ENCODE data around the gene UBP1.
"Not testable (repeated sequence)": the region's sequence is repeated elsewhere in the genome, so short reads cannot be mapped to it uniquely, and the experiment has no call there.

Gene UBP1, protein sequence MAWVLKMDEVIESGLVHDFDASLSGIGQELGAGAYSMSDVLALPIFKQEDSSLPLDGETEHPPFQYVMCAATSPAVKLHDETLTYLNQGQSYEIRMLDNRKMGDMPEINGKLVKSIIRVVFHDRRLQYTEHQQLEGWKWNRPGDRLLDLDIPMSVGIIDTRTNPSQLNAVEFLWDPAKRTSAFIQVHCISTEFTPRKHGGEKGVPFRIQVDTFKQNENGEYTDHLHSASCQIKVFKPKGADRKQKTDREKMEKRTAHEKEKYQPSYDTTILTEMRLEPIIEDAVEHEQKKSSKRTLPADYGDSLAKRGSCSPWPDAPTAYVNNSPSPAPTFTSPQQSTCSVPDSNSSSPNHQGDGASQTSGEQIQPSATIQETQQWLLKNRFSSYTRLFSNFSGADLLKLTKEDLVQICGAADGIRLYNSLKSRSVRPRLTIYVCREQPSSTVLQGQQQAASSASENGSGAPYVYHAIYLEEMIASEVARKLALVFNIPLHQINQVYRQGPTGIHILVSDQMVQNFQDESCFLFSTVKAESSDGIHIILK

DNA sequence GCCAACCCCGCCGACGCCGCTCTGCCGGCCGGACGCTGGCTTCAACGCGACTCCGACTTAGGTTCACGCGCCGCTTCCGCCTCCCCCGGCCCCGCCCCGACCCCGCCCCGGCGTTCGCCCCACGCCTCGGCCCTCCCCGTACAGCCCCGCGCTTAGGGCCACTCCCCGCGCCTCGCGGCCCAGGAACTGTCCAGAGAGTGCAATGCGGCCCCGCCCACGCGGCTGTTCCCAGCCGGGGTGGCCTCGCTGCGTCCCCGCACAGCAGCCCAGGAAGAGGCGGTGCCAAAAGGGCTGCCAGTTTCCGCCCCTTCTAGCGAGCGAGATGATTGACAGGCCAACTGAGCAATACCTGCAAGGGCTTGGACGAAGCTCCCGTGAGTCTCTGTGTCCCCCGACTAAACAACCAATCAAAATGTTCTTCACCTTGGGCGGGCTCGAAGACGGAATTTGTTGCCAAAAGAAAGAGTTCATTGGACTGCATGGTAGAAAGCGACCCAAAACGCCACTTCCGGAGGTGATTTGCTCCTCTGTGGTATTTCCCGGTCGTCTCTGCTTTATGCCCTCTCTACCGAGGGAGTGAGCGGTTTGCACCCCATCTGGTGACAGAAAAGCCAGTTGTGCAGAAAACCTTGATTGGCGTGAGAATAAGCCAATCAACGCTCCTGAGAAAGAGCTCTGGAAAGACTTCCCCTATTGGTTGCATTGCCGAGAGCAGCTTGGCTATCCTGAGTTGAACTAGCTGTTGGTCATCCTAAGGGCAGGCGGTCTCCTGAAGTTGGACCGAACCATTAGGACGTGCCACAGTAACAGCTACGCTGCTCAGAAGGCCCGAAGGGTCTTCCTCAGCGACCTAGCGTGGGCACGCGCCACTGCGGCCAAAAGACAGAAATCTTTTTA is at the start of gene UBP1:
Gene UBP1 (minus strand): TSS at position 78 of the 897 bp plus-strand sequence. CDS start 557 bp downstream, outside the sequence.
- DNase-seq, result peak; percentile 99

DNA sequence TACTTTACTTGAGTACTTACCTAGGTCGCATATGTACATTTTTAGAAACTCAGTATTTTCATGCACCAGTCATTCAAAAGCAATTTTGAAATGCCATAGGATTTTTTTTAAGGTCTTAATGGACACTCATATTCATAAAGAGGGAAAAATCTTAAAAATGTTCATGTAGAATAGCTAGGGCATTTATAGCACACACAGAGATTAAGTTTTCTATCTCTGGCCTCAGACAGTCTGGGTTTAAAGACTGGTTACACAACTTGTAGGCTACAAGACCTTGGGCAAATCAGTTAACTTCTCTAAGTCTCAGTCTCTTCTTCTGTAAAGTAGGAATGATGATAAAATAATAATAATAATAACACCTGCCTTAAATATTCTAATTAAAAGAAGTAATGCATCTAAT is 48.5 kb upstream of the UBP1 start:
- DNase-seq, result no peak

- DNase-seq, result no peak
These were observed 48.0 kb upstream of the UBP1 start for GRCh38 chr3:33488246-33488645.

DNA sequence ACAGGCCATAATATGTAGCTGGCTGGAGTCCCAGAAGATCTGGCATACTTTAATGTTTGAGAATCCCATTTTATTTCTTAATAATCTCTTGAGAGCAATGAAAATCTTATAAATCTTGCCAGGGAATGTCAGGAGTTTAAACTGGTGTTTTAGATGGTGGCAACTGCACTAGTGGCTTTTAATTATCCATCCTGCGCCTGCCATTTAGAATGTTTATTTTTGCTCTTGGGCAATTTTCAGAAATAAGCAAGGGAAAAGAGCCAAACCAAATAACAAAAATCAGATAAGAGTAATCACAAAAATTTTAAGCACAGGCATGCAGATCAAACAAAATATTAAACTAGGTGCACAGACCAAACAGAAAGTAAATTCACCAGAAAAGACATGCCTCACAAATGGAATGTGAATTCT is 41.9 kb upstream of the UBP1 start:
- DNase-seq, result no peak

DNA sequence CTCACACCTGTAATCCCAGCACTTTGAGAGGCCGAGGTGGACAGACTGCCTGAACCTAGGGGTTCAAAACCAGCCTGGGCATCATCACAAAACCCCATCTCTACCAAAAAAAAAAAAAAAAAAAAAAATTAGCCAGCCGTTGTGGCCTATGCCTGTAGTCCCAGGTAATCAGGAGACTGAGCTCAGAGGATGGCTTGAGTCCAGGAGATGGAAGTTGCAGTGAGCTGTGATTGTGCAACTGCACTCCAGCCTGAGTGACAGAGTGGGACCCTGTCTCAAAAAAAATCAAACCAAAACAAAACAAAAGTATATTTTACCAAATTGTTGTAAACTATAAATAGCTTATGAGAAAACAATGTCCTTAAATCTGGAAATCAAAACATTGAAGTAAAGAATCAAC is 34.7 kb upstream of the UBP1 start:
- no peak for DNase-seq

- DNase-seq, result no peak
These were observed 33.6 kb upstream of the UBP1 start for GRCh38 chr3:33473813-33474212.

- DNase-seq, result no peak
These were observed 27.6 kb upstream of the UBP1 start for GRCh38 chr3:33467786-33468185.

DNA sequence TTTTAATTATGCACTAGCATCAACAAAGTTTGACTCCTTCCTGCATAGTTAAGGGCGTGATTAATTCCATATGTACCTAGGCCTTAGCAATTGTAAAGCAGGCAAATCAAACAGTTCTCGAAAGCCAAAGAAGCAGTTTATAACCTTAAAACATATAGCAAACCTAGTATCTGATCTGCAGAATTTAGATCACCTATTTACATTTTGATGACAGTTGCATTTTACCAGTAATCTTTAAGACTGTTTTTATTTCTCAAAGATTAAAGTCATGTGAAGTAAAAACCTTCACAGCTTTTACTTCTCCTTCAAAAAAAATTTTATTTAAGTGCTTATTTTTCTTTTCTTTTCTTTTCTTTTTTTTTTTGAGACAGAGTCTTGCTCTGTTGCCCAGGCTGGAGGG is 20.9 kb upstream of the UBP1 start:
- DNase-seq, result no peak

GRCh38 chr3:33459577-33459976 is 19.4 kb upstream of the UBP1 start:
- not testable (repeated sequence) for DNase-seq

DNA sequence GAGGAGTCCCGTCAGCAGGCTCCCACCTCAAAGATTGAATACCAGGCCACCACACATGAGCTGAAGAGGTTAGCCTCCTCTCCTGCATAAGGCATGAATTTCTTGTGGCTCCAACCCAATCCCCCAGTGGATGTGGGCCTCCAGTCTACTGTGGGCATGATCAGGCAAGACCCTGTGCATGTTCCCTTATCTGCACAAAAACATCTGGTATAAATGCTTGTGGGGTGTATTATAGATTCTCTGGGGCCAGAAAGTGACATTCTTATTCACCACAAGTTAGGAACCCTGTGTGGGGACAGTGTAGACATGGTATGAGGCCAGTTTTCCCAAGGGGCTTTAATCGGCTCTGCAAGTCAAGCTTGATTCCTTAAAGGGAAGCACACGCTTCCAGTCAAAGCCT is 18.2 kb upstream of the UBP1 start:
- DNase-seq, result no peak

GRCh38 chr3:33456756-33457155 is 16.6 kb upstream of the UBP1 start:
- no peak for DNase-seq

DNA sequence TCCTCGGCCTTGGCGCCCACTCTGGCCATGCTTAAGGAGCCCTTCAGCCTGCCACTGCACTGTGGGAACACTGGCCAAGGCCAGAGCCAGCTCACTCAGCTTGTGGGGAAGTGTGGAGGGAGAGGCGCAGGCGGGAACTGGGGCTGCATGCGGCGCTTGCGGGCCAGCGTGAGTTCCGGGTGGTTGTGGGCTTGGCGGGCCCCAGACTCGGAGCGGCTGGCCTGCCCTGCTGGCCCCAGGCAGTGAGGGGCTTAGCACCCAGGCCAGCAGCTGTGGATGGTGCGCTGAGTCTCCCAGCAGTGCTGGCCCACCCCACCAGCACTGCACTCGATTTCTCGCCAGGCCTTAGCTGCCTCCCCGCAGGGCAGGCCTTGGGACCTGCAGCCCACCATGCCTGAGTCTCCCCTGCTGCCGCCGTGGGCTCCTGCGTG is 13.1 kb upstream of the UBP1 start:
- DNase-seq, result no peak

DNA sequence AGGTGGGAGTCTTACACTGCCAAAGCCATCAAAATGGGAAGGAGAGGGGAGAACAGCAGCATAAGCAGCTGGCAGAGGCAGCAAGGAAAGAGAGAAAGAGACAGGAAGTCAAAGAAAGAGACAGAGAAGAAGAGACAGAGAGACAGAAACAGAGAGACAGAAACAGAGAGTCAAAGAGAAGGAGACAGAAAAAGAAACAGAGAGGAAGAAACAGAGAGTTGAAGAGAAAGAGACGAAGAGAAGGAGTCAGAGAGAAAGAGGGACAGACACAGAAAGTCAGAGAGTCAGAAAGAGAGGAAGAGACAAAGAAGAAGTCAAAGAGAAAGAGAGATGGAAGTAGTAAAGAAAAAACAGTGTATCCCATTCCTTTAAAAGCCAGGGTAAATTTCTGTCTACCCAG is 11.8 kb upstream of the UBP1 start:
- not testable (repeated sequence) for DNase-seq

- no peak for DNase-seq
These were observed 7.8 kb upstream of the UBP1 start for GRCh38 chr3:33447958-33448357.

DNA sequence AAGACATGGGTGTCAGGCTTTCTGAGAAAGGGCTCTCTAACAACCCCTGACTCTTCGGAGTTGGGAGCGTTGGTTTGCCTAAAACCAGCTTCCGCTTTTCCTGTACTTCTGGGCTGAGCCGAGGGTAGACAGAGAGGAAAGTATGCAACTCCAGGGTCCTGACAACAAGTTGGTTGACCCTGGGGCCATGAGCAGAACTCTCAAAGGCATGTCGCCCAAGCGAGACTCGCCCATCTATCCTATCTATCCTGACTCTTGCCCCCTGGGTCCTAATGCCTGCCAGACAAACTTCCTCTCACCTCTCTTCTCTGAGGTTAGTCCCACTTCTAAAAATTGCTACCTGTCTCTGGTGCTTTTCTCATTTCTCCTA is 7.0 kb upstream of the UBP1 start:
- not testable (repeated sequence) for DNase-seq

DNA sequence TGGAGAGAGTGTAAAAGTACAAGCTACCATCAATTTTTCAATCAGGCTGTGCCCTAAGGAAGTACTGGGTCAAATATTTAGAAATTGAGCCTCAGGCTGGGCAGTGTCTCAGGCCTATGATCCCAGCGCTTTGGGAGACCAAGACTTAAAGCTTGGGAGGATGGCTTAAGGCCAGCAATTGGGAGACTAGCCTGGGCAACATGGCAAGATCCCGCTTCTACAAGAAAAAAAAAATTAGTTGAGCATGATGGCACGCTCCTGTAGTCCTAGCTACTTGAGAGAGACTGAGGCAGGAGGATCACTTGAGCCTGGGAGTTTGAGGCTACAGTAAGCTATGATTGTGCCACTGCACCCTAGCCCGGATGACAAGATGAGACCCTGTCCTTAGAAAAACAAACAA is 2.0 kb upstream of the UBP1 start:
- no peak for DNase-seq

DNA sequence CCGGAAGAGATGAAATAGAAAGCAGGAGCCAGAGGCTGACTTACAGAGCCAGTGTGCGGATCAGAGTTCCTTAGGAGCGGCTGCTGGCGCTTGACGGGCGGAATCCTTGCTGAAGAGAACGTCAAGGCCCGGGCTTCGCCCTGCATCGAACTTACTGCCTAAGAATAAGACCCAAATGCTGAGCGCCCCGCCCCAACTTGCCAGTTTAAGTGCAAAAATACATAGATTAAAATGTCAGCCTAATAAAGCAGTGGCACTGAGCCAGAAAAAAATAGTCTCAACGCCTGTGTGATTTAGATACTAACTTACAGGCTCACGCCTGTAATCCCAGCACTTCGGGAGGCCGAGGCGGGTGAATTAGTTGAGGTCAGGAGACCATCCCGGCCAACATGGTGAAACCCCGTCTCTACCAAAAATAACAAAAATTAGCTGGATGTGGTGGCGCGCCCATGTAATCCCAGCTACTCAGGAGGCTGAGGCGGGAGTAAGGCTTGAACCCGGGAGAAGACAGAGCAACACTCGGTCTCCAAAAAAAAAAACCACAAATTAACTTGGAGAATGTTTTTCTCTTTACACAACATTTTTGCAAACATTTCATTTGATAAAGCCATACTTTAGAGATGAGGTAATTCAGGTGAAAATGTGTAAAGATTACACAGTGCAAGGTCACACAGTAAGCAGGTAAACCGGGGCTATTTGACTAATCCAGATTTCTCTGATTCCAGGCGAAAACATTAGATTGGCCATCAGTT is 1.2 kb upstream of the UBP1 start:
- no peak for DNase-seq

DNA sequence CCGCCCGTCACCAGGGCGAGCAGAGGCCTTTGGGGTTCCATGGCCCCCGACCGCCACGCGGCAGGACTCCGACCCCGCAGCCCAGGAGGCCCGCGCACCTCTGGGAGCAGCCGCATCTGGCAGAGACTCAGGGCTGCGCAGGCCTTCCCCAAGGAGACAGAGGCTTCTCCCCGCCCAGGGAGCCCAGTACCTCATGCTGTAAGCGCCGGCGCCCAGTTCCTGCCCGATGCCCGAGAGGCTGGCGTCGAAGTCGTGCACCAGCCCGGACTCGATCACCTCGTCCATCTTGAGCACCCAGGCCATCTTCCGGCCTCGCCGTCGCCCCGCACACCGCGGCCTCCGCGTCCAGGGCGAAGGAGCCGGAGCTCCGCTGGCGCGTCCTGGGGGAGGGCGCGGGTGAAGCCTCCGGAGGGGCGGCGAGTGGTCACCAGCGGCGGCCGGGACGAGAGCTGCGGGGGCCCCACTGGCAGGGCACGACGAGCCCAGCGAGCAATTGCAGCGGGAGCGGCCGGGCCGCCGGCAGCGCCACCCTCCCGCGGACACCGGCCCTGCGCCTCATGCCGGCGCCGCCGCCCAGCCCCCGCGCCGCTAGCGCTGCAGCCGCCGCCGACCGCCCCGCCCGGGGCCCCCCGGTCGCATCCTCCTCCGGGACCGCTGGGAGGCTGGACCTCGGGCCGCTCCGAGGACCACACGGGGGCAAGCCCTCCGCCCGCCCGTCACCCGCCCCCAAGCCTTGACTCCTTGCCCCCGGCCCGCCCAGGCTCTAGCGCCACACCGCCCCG is 468 bp downstream of the UBP1 start:
- DNase-seq, result peak; percentile 39

- peak; percentile 18 for DNase-seq
These were observed 1.2 kb downstream of the UBP1 start for GRCh38 chr3:33438881-33439545.

GRCh38 chr3:33438284-33438668 is 1.9 kb downstream of the UBP1 start:
- peak; percentile 11 for DNase-seq

GRCh38 chr3:33437556-33438283 is 2.5 kb downstream of the UBP1 start:
- no peak for DNase-seq

All from CD4-positive, alpha-beta T cell treated with Interleukin-10 for 1 hour (primary cell).